K562 (cell line): ENCODE data around the gene PGAM2. TPM values are rescaled to one million over a fixed set of nuclear protein-coding genes. Genes with fewer than 3 reads are reported as not detected.

Experiments used
- ATAC-seq: fragments of 200-7000 bp; cut with Tn5 transposase; 3 replicates; pipeline ENCODE4 v1.9.1; 2020; ENCODE audit warnings: moderate library complexity
- BruUV-seq: library from RNA; stranded (reverse); fragments of 400-500 nt; replicated peaks from 2 replicates; lab custom pipeline; 2021; lab: Mats Ljungman, UMichigan
- CTCF ChIA-PET: fragments of 300-600 bp; formaldehyde crosslinking; extraction: SDS; loops from one replicate; lab custom pipeline; 2021; ENCODE audit warnings: low intra/inter-chr PET ratio; lab: Yijun Ruan, JAX
- POLR2A ChIA-PET: fragments of 300-600, 350-650 bp; sonication (Branson Sonifier 250); formaldehyde crosslinking; extraction: SDS; loops from one replicate; lab custom pipeline; 2021; ENCODE audit warnings: antibody characterized with exemption, inconsistent platforms; lab: Yijun Ruan, JAX
- DNase-seq, 4 experiments: peaks; one replicate each; pipeline versions ENCODE4 v3.0.0 to v3.0.0-alpha.2; 2011 to 2018; ENCODE audit warnings: low spot score in 3 of 4, mixed read lengths in 3 of 4; ENCODE audit errors: extremely low read depth in 1 of 4
- FAIRE-seq: peaks from 2 replicates; lab custom pipeline; 2011; peaks lifted over from hg19 to GRCh38; lab: Jason Lieb, UNC
- H2AFZ ChIP-seq: 2 replicates; pipeline ENCODE4 v1.6.0; 2011; ENCODE audit warnings: low read depth, low read length, control low read depth, inconsistent platforms
- H3K27ac ChIP-seq: fragments of 200-600 bp; 3 replicates; pipeline ENCODE4 v1.8.0; 2011; ENCODE audit warnings: low read depth, mild to moderate bottlenecking, control low read depth, inconsistent platforms, low read length, moderate library complexity, mixed read lengths; ENCODE audit errors: extremely low read depth
- H3K27me3 ChIP-seq, 2 experiments: fragments of 300-600 bp in 1 of 2; 2 replicates in 1 of 2; 3 replicates in 1 of 2; pipeline versions ENCODE4 v1.6.0 to v1.8.0; 2011; ENCODE audit warnings: inconsistent platforms in 2 of 2, low read length in 2 of 2, mild to moderate bottlenecking in 1 of 2, mixed read lengths in 1 of 2, moderate library complexity in 1 of 2; ENCODE audit not compliant: control insufficient read depth in 2 of 2, insufficient read depth in 2 of 2
- H3K36me3 ChIP-seq: fragments of 300-600 bp; 3 replicates; pipeline ENCODE4 v1.8.0; 2011; ENCODE audit warnings: mild to moderate bottlenecking, low read length, inconsistent platforms; ENCODE audit not compliant: control insufficient read depth, insufficient read depth
- H3K4me1 ChIP-seq, 2 experiments: fragments of 200-600 bp in 1 of 2; replicated peaks in 1 of 2; 2 replicates in 1 of 2; 3 replicates in 1 of 2; pipeline versions ENCODE4 v1.5.1 to v1.8.0; 2011; ENCODE audit warnings: inconsistent platforms in 2 of 2, low read length in 2 of 2, mild to moderate bottlenecking in 1 of 2, mixed read lengths in 1 of 2, moderate library complexity in 1 of 2; ENCODE audit not compliant: control insufficient read depth in 2 of 2, insufficient read depth in 2 of 2
- H3K4me2 ChIP-seq: 2 replicates; pipeline ENCODE4 v1.6.1; 2011; ENCODE audit warnings: low read length, control low read depth, inconsistent platforms, mixed read lengths; ENCODE audit not compliant: insufficient read depth
- H3K4me3 ChIP-seq: fragments of 200-600 bp; sonication (generic), shearing (Covaris generic); 2 replicates; pipeline ENCODE4 v1.5.1; 2016; ENCODE audit warnings: control low read depth, inconsistent platforms
- H3K79me2 ChIP-seq: fragments of 200-600 bp; 3 replicates; pipeline ENCODE4 v1.8.0; 2011; ENCODE audit warnings: low read length, inconsistent platforms; ENCODE audit not compliant: control insufficient read depth, insufficient read depth
- H3K9ac ChIP-seq, 2 experiments: 2 replicates each; pipeline versions ENCODE4 v1.6.0 to v1.6.1; 2011; ENCODE audit warnings: low read depth in 2 of 2, low read length in 2 of 2, control low read depth in 1 of 2, inconsistent platforms in 1 of 2, mild to moderate bottlenecking in 1 of 2, mixed read lengths in 1 of 2; ENCODE audit not compliant: insufficient read depth in 1 of 2
- H3K9me1 ChIP-seq: one replicate; pipeline ENCODE4 v1.6.0; 2011; ENCODE audit warnings: inconsistent platforms, mild to moderate bottlenecking, low read length, moderate library complexity; ENCODE audit not compliant: control insufficient read depth, insufficient read depth
- H3K9me3 ChIP-seq: replicated peaks from 2 replicates; pipeline ENCODE4 v1.5.1; 2011; ENCODE audit warnings: low read depth, low read length, inconsistent platforms; ENCODE audit not compliant: control insufficient read depth, insufficient read depth
- H4K20me1 ChIP-seq: replicated peaks from 2 replicates; pipeline ENCODE4 v1.6.1; 2011; ENCODE audit warnings: low read length, inconsistent platforms, mixed read lengths; ENCODE audit not compliant: control insufficient read depth, insufficient read depth
- CBX1 ChIP-seq: sonication (generic); IDR thresholded peaks from 2 replicates; pipeline ENCODE4 v1.6.1; 2016; ENCODE audit warnings: antibody characterized with exemption, low read depth, mild to moderate bottlenecking
- CHD2 ChIP-seq: IDR thresholded peaks from 2 replicates; pipeline ENCODE4 v1.6.1; 2011; ENCODE audit warnings: low read depth, low read length
- CREM ChIP-seq: IDR thresholded peaks from 2 replicates; pipeline ENCODE4 v1.6.1; 2014; ENCODE audit warnings: antibody characterized with exemption, low read depth
- CTCF ChIP-seq, 3 experiments: IDR thresholded peaks in 2 of 3; conservative IDR thresholded peaks in 1 of 3; 2 replicates each; pipeline ENCODE4 v1.5.1; 2011 to 2012; ENCODE audit warnings: low read length in 3 of 3, mild to moderate bottlenecking in 3 of 3, control low read depth in 2 of 3, improper control_type of control experiment in 1 of 3, inconsistent platforms in 1 of 3, low read depth in 1 of 3, mixed read lengths in 1 of 3, moderate library complexity in 1 of 3; ENCODE audit not compliant: insufficient read depth in 2 of 3
- CUX1 ChIP-seq: fragments of 200-800 bp; sonication (Bioruptor generic); IDR thresholded peaks from 2 replicates; pipeline ENCODE4 v1.6.1; 2016; ENCODE audit warnings: missing genetic modification characterization, missing compliant biosample characterization
- HDAC8 ChIP-seq: fragments of 450-650 bp; IDR thresholded peaks from 2 replicates; pipeline ENCODE4 v1.6.1; 2016; ENCODE audit warnings: mild to moderate bottlenecking, missing genetic modification characterization, moderate library complexity, missing compliant biosample characterization
- MCM2 ChIP-seq: fragments of 450-650 bp; IDR thresholded peaks from 2 replicates; pipeline ENCODE4 v1.6.1; 2017; ENCODE audit warnings: low read depth, mild to moderate bottlenecking
- NR2C1 ChIP-seq, 2 experiments: fragments of 450-650 bp; IDR thresholded peaks; 2 replicates each; pipeline ENCODE4 v1.6.1; 2017; ENCODE audit warnings: mild to moderate bottlenecking in 2 of 2, antibody characterized with exemption in 1 of 2, inconsistent platforms in 1 of 2, missing compliant biosample characterization in 1 of 2, missing genetic modification characterization in 1 of 2
- SLC30A9 ChIP-seq: fragments of 250-450 bp; sonication (Bioruptor Pico); IDR thresholded peaks from 2 replicates; pipeline ENCODE4 v1.8.0; 2022; ENCODE audit warnings: mild to moderate bottlenecking, moderate library complexity
- SMARCA5 ChIP-seq: fragments of 450-650 bp; IDR thresholded peaks from 2 replicates; pipeline ENCODE4 v1.6.1; 2016
- ZBTB7A ChIP-seq: IDR thresholded peaks from 2 replicates; pipeline ENCODE4 v1.6.1; 2011; ENCODE audit warnings: low read depth, mild to moderate bottlenecking, low read length, moderate library complexity, borderline replicate concordance; ENCODE audit not compliant: control insufficient read depth
- ZNF212 ChIP-seq: fragments of 450-650 bp; formaldehyde crosslinking; IDR thresholded peaks from 2 replicates; pipeline ENCODE4 v1.4.0; 2020; ENCODE audit warnings: mild to moderate bottlenecking
- ZNF511 ChIP-seq: sonication (generic); formaldehyde crosslinking; IDR thresholded peaks from 2 replicates; pipeline ENCODE4 v1.8.0; 2022; ENCODE audit warnings: mild to moderate bottlenecking, missing genetic modification reagents
- WGBS: fragments of 100-300 bp; shearing (Covaris generic); methylation state at CpG from one replicate; pipeline ENCODE4 v1.1.6; 2016; ENCODE audit warnings: low coverage, mixed read lengths; ENCODE audit not compliant: insufficient coverage; ENCODE audit errors: missing lambda C conversion rate; 5-methylcytosine and 5-hydroxymethylcytosine counted together
- in situ Hi-C: fragments of 300-500 bp; cut with MboI; formaldehyde crosslinking; loops from 4 replicates; pipeline ENCODE4 v1.15.0; 2018; ENCODE audit warnings: inconsistent platforms, mixed read lengths
- intact Hi-C: fragments of 100-400 bp; cut with micrococcal nuclease; formaldehyde crosslinking; loops from 2 replicates; pipeline ENCODE4 v1.14.2; 2022
- polyA plus RNA-seq, 8 experiments: library from polyadenylated mRNA; depleted of rRNA in 4 of 8; stranded (reverse) in 5 of 8; unstranded in 3 of 8; fragments of >200 nt; fragmentation: Nextera tagmentation in 2 of 8; fragmentation: Illumina TruSeq in 1 of 8; extraction: Ambion mirVana in 2 of 8; extraction: Trizol in 1 of 8; gene quantifications; 2 replicates each; pipeline versions ENCODE4 v1.2.1 to v1.2.3, GENCODE V29; 2011 to 2014; ENCODE audit warnings: inconsistent platforms in 1 of 8, missing spikeins in 1 of 8
- total RNA-seq, 7 experiments: library from RNA; depleted of rRNA in 6 of 7; stranded (reverse); fragments of >200 nt in 6 of 7; fragmentation: Illumina TruSeq in 2 of 7; extraction: Trizol in 2 of 7; gene quantifications; 2 replicates each; pipeline versions ENCODE4 v1.2.1 to v1.2.3, GENCODE V29; 2011 to 2021; ENCODE audit warnings: low replicate concordance in 1 of 7

PGAM2 gene
- total and polyA plus RNA-seq, 9 of the 15 experiments (the other 6 are each of a cell fraction or from before 2014, with no cell fraction given) = not detected

GRCh38 chr7:44096326-44096881, 31.0 kb upstream of the PGAM2 start:
- Histone ChIP-seq H3K27me3 (peaks cover 0 to 5% of the 10 kb centered on the region in 2 experiments; a peak in 1 of 5 replicates), H4K20me1 (no peaks in the 10 kb centered on the region), H3K4me3 (no peak overlapping the region), H3K36me3 (no peaks in the 10 kb centered on the region), H3K9me3 (no peaks in the 10 kb centered on the region), H3K79me2 (no peaks in the 10 kb centered on the region), H3K9me1 (no peaks in the 10 kb centered on the region), H2AFZ (no peak overlapping the region), H3K4me2 (no peak overlapping the region), H3K4me1 (peaks cover 0 to 11% of the 10 kb centered on the region in 2 experiments; a peak in 3 of 5 replicates), H3K27ac (no peak overlapping the region), H3K9ac (peak overlapping the region in 1 of 2 experiments; percentile 50; a peak in 1 of 4 replicates)
- CTCF ChIA-PET = no interaction called here
- ATAC-seq (peak; percentile 50), DNase-seq (no peak), FAIRE-seq (no peak)
- BruUV-seq = no TSS peak
- POLR2A ChIA-PET = interaction anchor here (0.6 to 3.2 kb wide), 2 partner anchors 18 to 138 kb away, joined by 3 to 13 read pairs; no protein-coding TSS in a partner anchor
- intact Hi-C loops (no loop called here), in situ Hi-C loops (no loop called here)
- 15% methylated on average over 7 of the region's 8 CpGs for WGBS
- no peak for TF ChIP-seq ZNF212
- no peak for TF ChIP-seq ZNF511
- no peak for TF ChIP-seq ZBTB7A
- TF ChIP-seq SMARCA5 = no peak
- TF ChIP-seq CBX1 = no peak
- 0 out of 6 replicates have a peak, but pooled peaks of 1 of the 3 experiments have one; percentile 10 for TF ChIP-seq CTCF (IDR thresholded peaks at IDR 0.05 in 2 of 3, conservative IDR thresholded peaks at IDR 0.05 in 1 of 3; ENCODE audit: insufficient read depth in 2 of 3, low read depth in 1 of 3, low read length in 3 of 3)
- 0 out of 2 replicates have a peak, but pooled peaks have one; percentile 14 for TF ChIP-seq NR2C1 (IDR thresholded peaks at IDR 0.05)
- no peak for TF ChIP-seq NR2C1 (tag; IDR thresholded peaks at IDR 0.05)
- TF ChIP-seq SLC30A9 (CRISPR knock-in tag) = no peak
- no peak for TF ChIP-seq CREM
- no peak for TF ChIP-seq HDAC8 (tag)
- no peak for TF ChIP-seq CHD2
- TF ChIP-seq CUX1 (CRISPR knock-in tag) = no peak
- no peak for TF ChIP-seq MCM2
